Measurements from ENCODE around the gene CCL22.
"Not testable (repeated sequence)": the region's sequence is repeated elsewhere in the genome, so short reads cannot be mapped to it uniquely, and the experiment has no call there.

The CCL22 gene

GRCh38 chr16:57367116-57367752 lies 8.7 kb downstream of the CCL22 start:
- no peak for TF ChIP-seq CTCF (conservative IDR thresholded peaks at IDR 0.05; ENCODE audit: low read length)
- no peak overlapping the region for H3K4me3 ChIP-seq (ENCODE audit: low read length)
- DNase-seq (ENCODE audit: low read depth) = peak; percentile 17

GRCh38 chr16:57371494-57372371 lies 13.2 kb downstream of the CCL22 start:
- no peak for TF ChIP-seq CTCF (conservative IDR thresholded peaks at IDR 0.05; ENCODE audit: low read length)
- no peak for DNase-seq (ENCODE audit: low read depth)
- no peak overlapping the region for H3K4me3 ChIP-seq (ENCODE audit: low read length)

- DNase-seq (ENCODE audit: low read depth) = peak; percentile 25
Measured at GRCh38 chr16:57372372-57373116, 14.0 kb downstream of the CCL22 start, which contains the start of gene CX3CL1. Gene CX3CL1, plus strand, starts transcription at chr16:57372490. Its CDS starts 79 bp downstream, at chr16:57372569.

GRCh38 chr16:57373117-57373947 lies 14.7 kb downstream of the CCL22 start:
- no peak for DNase-seq (ENCODE audit: low read depth)
- no peak for TF ChIP-seq CTCF (conservative IDR thresholded peaks at IDR 0.05; ENCODE audit: low read length)
- no peak overlapping the region for H3K4me3 ChIP-seq (ENCODE audit: low read length)

More at GRCh38 chr16:57372372-57373116, 14.0 kb downstream of the CCL22 start, which contains the start of gene CX3CL1:
- H3K4me3 ChIP-seq (ENCODE audit: low read length) = no peak within 1 kb of the TSS
- no peak for TF ChIP-seq CTCF (conservative IDR thresholded peaks at IDR 0.05; ENCODE audit: low read length)

- no peak for DNase-seq (ENCODE audit: low read depth)
- H3K4me3 ChIP-seq (ENCODE audit: low read length) = no peak overlapping the region
- TF ChIP-seq CTCF (conservative IDR thresholded peaks at IDR 0.05; ENCODE audit: low read length) = no peak
Measured at GRCh38 chr16:57374067-57374534, 15.5 kb downstream of the CCL22 start.

GRCh38 chr16:57374925-57375465 lies 16.4 kb downstream of the CCL22 start:
- not testable (repeated sequence) for H3K4me3 ChIP-seq (ENCODE audit: low read length); DNase-seq (ENCODE audit: low read depth)
